GM21515 (cell line): ENCODE measurements around the gene CEP63.
"Not testable (repeated sequence)": the region's sequence is repeated elsewhere in the genome, so short reads cannot be mapped to it uniquely, and the experiment has no call there.

Source experiments
- ATAC-seq: cut with Tn5 transposase; IDR thresholded peaks from one replicate; pipeline ENCODE4 v1.9.1; 2021; ENCODE audit not compliant: unreplicated experiment

The CEP63 gene

DNA sequence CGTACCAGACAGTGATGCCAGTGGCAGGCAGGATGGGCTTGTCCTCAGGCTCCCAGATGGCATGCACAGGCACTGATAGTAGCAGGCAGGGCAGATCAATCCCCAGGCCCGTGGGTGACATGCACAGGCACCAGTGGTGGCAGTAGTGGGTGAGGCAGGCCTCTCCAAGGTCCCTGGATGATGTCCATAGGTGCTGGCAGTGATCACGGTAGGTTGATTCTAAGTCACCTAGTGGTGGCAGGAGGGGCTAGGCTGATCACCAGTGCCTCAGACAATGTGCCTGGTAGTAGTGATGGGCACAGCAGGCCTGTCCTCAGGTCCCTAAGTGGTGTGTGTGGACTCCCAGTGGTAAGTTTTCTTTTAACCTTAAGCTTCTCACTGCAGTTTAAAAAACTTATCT lies 19.6 kb downstream of the CEP63 start:
- ATAC-seq: no peak

DNA sequence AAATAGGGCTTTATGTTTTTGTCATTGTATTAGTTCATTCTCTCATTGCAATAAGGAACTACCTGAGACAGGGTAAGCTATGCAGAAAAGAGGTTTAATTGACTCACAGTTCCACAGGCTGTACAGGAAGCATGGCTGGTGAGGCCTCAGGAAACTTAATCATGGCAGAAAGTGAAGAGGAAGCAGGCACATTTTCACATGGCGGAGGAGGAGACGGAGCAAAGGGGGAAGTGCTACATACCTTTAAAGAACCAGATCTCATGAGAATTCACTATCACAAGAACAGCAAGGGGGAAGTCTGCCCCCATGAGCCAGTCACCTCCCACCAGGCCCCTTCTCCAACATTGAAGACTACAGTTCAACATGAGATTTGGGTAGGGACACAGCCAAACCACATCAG lies 25.6 kb downstream of the CEP63 start:
- no peak for ATAC-seq

DNA sequence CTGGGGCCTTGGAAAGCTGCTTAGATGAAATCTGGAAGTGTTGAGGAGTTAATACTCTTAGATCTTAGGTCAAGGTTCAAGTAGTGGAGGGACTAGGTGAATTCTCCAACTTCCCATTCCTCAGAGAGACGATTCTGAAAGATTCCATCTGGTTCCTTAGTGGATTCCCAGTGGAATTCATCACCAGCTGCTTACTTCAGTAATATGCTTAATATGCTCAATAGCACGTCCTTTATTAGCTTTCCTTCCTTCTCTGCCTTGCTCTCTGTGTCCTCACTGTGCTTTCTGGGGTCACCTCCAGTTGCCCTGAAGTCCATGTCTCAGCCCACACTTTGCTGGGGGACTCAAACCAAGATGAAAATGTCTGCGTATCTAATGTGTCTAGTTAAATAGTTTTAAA lies 31.0 kb downstream of the CEP63 start:
- no peak for ATAC-seq

DNA sequence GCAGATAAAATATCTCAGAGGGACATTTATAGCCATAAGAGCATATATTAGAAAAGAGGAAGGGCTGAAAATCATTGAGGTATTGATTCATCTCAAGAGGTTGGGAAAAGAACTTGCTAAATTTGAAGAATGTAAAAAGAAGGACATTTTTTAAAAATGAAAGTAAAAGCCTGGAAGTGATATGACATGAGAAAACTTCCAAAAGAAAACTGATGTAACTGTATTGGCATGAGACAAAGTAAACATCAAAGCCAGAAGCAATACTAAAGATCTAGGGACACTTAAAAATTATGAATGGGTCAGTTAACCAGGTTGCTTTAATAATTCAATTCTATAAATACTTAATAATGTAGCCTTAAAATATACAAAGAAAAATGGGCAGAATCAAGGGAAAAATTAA lies 31.9 kb downstream of the CEP63 start:
- no peak for ATAC-seq

DNA sequence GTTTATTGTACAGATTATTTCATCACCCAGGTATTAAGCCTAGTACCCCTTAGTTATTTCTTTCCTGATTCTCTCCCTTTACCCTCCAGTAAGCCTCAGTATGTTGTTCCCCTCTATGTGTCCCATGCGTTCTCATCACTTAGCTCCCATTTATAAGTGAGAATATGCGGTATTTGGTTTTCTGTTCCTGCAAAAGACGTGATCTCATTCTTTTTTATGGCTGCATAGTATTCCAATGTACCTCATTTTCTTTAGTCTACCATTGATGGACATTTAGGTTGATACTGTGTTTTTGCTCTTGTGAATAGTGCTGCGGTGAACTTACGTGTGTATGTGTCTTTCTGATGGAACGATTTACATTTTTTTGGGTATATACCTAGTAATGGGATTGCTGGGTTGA lies 36.7 kb downstream of the CEP63 start:
- no peak for ATAC-seq

DNA sequence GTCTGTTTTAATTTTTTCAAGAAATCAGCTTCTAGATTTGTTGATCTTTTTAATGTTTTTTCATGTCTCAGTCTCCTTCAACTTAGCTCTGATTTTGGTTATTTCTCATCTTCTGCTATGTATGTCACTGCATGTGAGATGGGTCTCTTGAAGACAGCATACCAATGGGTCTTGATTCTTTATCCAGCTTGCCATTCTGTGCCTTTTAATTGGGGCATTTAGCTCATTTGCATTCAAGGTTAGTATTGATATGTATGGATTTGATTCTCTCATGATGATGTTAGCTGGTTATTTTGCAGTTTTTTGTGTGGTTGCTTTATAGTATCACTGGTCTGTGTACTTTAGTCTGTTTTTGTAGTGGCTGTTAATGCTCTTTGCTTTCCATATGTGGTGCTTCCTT lies 39.4 kb downstream of the CEP63 start:
- ATAC-seq: no peak

DNA sequence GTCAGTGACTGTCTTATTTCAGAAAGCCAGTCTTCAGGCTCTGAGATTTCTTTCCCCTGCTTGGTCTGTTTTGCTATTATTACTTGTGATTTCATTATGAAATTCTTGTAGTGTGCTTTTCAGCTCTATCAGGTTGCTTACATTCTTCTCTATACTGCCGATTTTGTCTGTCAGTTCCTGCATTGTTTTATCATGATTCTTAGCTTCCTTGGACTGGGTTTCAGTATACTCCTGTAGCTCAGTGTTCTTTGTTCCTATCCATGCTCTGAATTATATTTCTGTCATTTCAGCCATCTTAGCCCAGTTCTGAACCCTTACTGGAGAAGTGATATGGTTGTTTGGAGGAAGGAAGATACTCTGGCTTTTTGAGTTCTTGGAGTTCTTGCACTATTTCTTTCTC lies 40.5 kb downstream of the CEP63 start:
- no peak for ATAC-seq

DNA sequence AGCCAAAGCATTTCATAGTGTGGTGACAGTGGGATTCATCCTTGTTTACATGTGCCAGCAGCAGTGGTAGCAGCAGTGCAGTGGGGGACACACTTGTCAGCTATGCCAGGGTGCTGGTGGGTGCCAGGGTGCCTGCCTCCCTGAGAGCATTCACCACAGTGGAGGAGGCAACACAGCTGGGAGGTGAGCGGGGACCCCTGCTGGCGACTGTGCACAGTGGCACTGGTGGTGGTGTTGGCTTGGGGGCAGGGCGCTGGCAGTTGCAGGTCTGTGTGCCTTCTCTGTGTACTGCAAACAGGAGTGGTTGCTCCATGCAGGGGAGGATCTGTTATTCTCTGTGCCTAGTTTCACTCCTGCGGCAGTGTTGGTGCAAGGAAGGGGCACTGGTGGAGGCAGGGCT lies 41.2 kb downstream of the CEP63 start:
- no peak for ATAC-seq

DNA sequence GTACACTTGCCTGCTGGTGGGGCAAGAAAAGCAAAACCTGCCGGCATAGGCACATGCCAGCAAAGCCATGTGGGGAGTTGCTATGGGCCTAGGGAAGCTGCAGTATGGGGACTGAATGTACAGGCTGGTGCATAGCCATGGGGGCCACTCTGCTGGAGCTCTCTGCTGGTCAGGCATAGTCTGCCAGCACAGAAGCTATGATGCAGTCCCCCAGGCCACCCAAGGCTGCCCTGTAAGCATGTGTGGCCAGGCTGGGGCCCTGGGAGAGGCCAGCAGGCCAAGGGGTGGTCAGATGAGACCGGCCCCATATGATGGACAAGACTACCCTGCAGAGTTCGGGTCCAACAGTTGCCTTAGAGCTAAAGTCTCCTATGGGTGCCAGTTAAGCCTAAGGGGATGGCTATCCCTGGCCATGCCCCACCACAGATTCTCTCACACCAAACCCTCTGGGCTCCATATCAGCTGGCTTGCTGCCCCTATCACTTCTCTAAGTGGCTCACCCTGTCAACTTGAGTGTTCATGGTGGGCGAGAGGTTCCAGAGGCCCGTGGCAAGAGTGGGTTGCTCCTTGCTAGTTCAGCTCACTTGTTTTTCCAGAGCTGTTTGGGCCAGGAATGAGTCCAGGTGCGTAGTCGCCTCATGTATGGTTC lies 41.8 kb downstream of the CEP63 start:
- no peak for ATAC-seq

DNA sequence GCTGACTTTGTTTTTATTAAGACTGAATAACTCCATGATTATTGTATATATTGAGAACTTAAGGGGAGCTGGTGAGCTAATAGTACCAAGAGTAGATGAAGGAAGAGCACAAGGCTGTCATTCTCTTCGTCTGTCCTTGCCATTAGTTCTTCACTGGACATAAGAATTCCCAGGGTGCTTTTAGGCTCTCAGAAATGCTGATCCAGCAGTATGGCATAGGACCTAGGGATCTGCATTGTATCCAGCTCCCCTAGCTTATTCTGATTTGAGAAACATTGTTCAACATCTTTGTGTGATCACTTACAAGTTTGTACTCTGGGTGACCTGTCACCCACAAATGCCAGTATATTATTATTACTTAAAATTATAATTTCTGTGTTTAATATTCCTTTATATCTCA lies 47.6 kb downstream of the CEP63 start:
- ATAC-seq: no peak

DNA sequence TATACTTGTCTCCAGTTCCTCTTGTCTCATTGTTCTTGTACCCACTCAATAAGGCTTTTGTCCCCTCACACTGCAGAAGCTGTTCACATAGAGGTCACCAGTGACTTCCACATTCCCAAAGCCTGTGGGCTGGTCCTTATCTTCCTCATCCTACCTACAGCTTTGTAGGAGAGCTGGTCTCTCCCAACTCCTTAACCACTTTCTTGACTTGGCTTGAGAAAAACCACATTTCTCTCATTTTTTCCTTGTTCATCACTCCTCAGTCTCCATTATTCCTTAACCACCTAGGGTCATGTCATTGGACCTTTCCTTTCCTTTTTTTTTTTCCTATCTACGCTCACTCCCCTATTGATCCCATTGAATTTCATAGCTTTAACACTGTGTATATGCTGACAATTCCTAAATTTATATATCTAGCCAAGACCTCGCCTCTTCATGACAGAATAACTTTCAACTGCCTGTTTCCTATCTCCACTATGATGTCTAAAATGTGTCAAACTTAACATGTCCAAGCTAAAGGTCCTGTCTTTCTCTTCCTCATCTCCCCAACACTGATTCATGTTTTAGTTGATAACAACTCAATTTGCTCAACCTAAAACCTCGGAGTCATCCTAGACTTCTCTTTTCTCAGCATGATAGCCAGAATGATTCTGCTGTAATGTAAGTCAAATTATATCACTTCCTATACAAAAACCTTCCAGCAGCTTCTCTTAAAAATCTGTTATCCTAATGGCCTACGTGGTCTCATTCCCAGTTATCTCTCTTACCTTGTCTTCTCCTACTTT lies 49.5 kb downstream of the CEP63 start:
- ATAC-seq: no peak

DNA sequence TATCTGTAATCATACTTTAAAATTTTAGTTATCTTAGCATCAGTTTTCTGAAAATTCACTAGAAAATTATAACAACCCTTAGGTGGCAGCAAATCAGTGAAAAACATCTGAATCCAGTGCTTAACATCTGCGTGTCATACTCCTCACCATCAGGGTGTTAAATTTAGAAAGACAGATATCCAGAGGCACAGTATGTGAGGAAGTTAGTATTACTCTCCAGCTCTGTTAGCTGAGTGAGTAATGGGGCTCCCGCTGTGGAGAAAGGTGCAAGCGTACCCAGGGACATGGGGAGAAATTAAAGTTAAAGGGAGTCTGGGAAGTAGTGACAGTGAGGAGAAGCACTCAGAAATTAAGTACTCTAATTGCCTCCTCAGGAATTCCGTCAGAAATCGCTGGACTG lies 50.9 kb downstream of the CEP63 start:
- ATAC-seq: no peak

DNA sequence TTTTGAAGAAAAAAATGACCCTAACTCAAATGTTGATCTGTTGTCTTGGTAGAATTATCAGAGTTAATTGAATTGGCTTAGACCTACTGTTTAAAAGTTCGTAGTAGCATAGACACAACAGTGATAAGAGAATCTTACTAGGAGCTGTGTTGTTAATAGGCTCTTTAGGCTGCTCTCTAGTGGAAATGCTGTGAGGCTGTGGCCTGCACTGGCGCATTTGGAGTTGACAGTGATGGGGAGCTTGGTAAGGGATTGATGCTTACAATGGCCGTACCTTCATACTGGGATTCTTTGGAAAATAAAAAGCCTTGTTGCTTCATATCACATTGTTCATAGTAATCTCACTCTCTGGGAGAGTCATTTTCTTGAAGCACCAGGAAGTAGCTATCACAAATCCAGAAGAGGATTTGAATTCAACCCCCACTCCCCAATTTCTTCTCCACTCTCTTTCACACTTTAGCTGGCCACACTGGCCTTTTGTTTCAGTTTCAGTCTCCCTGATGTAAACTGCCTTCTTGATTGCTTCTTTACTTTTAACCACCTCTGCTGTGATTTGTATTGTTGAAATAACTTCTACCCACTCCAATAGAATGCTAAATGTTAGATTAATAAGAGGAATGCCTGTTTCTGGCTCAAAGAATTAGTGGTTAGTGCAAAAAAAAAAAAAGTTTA lies 56.6 kb downstream of the CEP63 start:
- no peak for ATAC-seq

DNA sequence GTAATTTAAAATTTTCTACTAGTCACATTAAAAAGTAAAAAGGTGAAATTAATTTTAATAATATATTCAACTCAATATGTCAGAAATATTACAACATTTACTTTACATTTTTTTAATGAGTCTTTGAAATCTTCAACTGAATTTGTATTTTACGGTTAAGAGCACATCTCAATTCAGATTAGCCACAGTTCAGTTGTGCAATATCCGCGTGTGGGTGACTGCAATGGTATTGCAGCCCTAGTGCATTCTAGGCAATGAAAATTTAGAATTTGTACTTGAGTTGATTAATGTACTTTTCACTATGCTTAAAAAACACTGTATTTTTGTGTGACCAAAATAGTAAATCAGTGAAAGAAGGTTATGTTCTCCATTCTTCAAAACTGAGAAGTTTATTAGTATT lies 57.3 kb downstream of the CEP63 start:
- ATAC-seq: no peak

DNA sequence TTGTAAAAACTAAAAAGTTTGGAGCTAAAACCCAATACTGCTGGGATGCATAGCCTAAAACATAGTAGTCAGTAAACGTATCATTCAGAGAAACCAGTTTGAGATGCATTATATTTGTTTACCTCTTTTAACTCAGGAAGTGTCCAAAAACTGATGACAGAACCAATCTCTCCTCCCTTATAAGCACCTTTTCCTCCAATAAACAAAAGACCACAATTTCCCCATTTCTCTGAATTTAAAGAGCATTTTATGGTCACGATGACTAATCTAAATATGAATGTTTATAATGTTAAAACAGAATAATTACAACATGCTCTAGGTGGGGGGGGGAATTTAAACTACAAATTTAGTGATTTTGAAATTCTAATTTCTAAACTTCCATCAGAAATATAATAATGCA lies 58.5 kb downstream of the CEP63 start:
- no peak for ATAC-seq

DNA sequence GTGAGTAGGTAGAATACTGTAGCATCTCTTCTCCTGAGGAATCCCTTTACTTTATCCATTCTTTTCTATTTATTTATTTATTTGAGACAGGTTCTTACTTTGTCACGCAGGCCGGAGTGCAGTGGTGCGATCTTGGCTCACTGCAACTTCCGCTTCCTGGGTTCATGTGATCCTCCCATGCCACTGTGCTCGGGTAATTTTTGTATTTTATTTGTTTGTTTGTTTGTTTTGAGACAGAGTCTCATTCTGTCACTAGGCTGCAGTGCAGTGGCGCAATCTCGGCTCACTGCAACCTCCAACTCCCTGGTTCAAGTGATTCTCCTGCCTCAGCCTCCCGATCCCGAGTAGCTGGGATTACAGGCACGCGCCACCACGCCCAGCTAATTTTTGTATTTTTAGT lies 58.9 kb downstream of the CEP63 start:
- not testable (repeated sequence) for ATAC-seq

DNA sequence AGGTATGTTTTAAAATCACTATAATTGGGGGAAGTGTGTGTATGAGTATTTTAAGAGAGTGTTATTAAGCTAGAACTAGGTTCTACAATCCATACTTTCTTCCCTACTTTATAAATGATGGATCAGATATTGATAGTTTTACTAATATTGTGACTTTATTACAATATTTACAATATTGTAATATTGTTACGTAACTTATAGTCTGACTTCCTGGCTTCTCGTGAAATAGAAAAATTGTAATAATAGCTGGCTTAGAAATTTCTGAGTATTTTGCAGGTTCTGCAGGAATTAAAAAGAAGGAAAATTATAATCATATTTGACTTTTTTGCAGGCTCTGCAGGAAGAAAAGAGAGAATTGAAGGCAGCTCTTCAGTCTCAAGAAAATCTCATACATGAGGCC lies 60.0 kb downstream of the CEP63 start:
- no peak for ATAC-seq

DNA sequence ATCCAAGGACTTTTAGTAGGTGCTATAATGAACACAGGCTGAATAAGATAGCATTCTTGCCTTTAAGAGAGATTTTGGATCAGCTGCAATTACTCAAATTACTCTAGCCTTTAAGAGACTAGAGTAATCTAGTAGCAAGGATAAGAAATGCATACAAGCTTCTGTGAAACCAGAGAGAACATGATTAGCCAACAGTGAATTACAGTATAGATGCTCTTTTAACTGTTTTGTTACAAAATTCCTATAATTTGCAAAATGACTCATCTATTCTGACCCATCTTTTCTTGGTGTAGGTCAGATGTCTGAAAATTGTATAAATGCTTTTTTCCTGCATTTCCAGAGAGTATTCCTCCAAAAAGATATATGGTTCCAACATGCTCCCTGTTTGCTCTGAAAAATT lies 66.9 kb downstream of the CEP63 start:
- ATAC-seq: no peak

DNA sequence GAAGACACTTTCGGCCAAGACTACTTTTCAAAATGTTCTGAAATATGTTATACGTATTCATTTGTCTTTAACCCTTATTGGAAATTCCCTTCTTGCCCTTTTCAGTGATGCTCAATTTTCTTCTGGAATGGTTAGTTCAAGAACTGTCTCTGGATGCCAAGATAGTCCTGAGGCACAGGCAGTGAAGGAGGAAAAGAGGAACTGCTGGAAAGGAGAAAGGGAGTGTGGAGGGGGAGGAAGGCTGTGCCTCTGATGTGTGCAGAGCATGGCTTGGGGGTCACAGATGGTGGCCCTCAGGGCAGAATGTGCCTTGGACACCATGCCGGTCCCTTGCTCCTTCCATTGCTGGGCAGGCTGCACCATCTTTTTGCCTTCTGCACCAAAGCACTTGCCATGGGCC lies 73.7 kb downstream of the CEP63 start:
- ATAC-seq: no peak

DNA sequence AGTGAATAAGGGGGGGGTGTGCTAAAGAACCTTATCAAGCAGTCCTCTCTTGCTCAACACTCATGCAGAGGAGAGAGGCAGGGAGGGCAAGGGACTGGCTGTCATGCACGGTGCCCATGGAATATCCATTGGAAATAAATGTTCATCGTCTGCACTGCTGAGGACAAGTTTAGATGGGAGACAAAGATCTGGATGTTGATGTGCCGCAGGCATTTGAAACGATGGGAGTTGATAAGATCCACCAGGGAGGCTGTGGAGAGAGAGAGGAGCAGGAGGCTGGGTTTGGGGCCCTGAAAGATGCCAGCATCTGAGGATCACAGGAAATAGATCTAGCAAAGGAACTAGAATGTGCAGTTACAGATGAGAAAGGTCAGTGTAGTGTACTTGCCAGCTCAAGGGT lies 76.2 kb downstream of the CEP63 start:
- no peak for ATAC-seq

DNA sequence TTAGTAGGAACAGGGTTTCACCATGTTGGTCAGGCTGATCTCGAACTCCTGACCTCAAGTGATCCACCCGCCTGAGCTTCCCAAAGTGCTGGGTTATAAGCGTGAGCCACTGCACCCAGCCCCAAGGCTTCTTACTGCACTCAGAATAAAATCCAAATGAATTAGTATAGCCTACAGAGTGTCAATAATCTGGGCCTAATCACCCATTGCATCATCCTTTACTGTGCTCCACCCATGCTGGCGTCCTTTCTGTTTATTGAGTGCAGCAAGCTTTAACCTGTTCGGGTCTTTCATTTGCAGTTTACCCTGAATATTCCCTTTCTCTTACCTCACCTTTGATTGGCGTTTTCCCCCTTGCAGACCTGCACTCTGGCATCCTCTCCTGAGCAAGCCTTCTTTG lies 77.7 kb downstream of the CEP63 start:
- no peak for ATAC-seq

DNA sequence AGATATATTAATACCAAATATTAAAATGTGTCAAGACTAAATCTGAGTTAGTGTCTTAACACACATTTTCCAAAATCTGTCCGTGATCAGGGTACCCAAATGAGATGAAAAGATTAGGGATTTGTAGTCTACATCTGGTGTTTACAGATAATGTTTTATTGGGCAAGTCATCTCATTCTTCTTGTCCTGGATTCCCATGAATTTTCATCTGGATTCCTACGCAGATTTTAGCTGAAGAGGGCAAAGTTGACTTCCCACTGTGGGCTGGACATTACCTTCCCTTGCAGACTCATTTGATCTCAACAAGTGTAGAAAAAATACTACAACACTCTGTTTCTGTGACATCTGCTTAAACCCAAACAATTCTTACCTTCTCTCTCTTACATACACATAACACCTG lies 79.1 kb downstream of the CEP63 start:
- ATAC-seq: no peak
